HepG2 (cell line): ENCODE results near the gene NOPCHAP1. TPM values are rescaled to one million over a fixed set of nuclear protein-coding genes. Genes with fewer than 3 reads are reported as not detected.

Source experiments
- ATAC-seq: fragments of 200-7000 bp; cut with Tn5 transposase; 3 replicates; pipeline ENCODE4 v1.9.1; 2020; ENCODE audit warnings: mild to moderate bottlenecking, moderate library complexity
- BruUV-seq: library from RNA; stranded (reverse); fragments of 400-500 nt; replicated peaks from 2 replicates; lab custom pipeline; 2021; lab: Mats Ljungman, UMichigan
- CTCF ChIA-PET: fragments of 300-600 bp; formaldehyde crosslinking; extraction: SDS; loops from one replicate; lab custom pipeline; 2021; ENCODE audit warnings: low total read pairs, inconsistent platforms, low intra/inter-chr PET ratio; lab: Yijun Ruan, JAX
- POLR2A ChIA-PET: fragments of 350-600 bp; sonication (Branson Sonifier 250); formaldehyde crosslinking; loops from one replicate; lab custom pipeline; 2020; ENCODE audit warnings: antibody characterized with exemption, inconsistent platforms; lab: Yijun Ruan, JAX
- DNase-seq: peaks from one replicate; pipeline ENCODE4 v3.0.0-alpha.2; 2015; ENCODE audit warnings: low spot score
- FAIRE-seq: peaks from 3 replicates; lab custom pipeline; 2011; peaks lifted over from hg19 to GRCh38; lab: Jason Lieb, UNC
- H2AFZ ChIP-seq: one replicate; pipeline ENCODE4 v1.6.1; 2011; ENCODE audit warnings: low read length, inconsistent platforms
- H3K27ac ChIP-seq: fragments of 300-600 bp; 3 replicates; pipeline ENCODE4 v1.8.0; 2011; ENCODE audit warnings: mixed run types, mild to moderate bottlenecking, mixed read lengths, low read length, inconsistent platforms; ENCODE audit not compliant: insufficient read depth; ENCODE audit errors: extremely low read length
- H3K27me3 ChIP-seq, 2 experiments: fragments of 200-600 bp in 1 of 2; 2 replicates in 1 of 2; 3 replicates in 1 of 2; pipeline versions ENCODE4 v1.6.0 to v1.8.0; 2011; ENCODE audit warnings: low read length in 2 of 2, mild to moderate bottlenecking in 2 of 2, moderate library complexity in 2 of 2, inconsistent platforms in 1 of 2; ENCODE audit not compliant: insufficient read depth in 2 of 2, control insufficient read depth in 1 of 2
- H3K36me3 ChIP-seq, 2 experiments: fragments of 200-600 bp in 1 of 2; replicated peaks in 1 of 2; 2 replicates in 1 of 2; 3 replicates in 1 of 2; pipeline versions ENCODE4 v1.5.1 to v1.8.0; 2011; ENCODE audit warnings: low read length in 2 of 2, inconsistent platforms in 1 of 2; ENCODE audit not compliant: insufficient read depth in 2 of 2, control insufficient read depth in 1 of 2
- H3K4me1 ChIP-seq: 2 replicates; pipeline ENCODE4 v1.5.1; 2012; ENCODE audit warnings: low read length, inconsistent platforms; ENCODE audit not compliant: insufficient read depth
- H3K4me2 ChIP-seq: 2 replicates; pipeline ENCODE4 v1.6.0; 2011; ENCODE audit warnings: low read depth, low read length, inconsistent platforms
- H3K4me3 ChIP-seq, 3 experiments: fragments of 200-600 bp in 1 of 3; sonication (generic), shearing (Covaris generic) in 1 of 3; replicated peaks in 1 of 3; 2 replicates each; pipeline ENCODE4 v1.5.1; 2011 to 2016; ENCODE audit warnings: low read length in 3 of 3, inconsistent platforms in 2 of 3, low read depth in 2 of 3, mild to moderate bottlenecking in 2 of 3, control low read depth in 1 of 3, mixed read lengths in 1 of 3; ENCODE audit not compliant: insufficient read depth in 1 of 3
- H3K79me2 ChIP-seq: one replicate; pipeline ENCODE4 v1.6.1; 2011; ENCODE audit warnings: low read length, inconsistent platforms; ENCODE audit not compliant: insufficient read depth
- H3K9ac ChIP-seq: 2 replicates; pipeline ENCODE4 v1.6.0; 2011; ENCODE audit warnings: mild to moderate bottlenecking, low read depth, low read length, inconsistent platforms; ENCODE audit not compliant: insufficient read depth
- H3K9me3 ChIP-seq: 2 replicates; pipeline ENCODE4 v1.5.1; 2012; ENCODE audit warnings: mild to moderate bottlenecking, low read length
- H4K20me1 ChIP-seq: 2 replicates; pipeline ENCODE4 v1.6.0; 2011; ENCODE audit warnings: inconsistent platforms, mild to moderate bottlenecking, low read length, moderate library complexity; ENCODE audit not compliant: insufficient read depth
- FOXP4 ChIP-seq: sonication (generic); formaldehyde crosslinking; IDR thresholded peaks from 2 replicates; pipeline ENCODE4 v1.4.0; 2020; ENCODE audit warnings: missing genetic modification reagents
- KDM6A ChIP-seq: IDR thresholded peaks from 2 replicates; pipeline ENCODE4 v1.6.1; 2016; ENCODE audit warnings: low read depth
- MLX ChIP-seq: IDR thresholded peaks from 2 replicates; pipeline ENCODE4 v1.6.1; 2016
- MXI1 ChIP-seq: IDR thresholded peaks from 3 replicates; pipeline ENCODE4 v1.6.1; 2012; ENCODE audit warnings: low read depth, low read length, inconsistent platforms, borderline replicate concordance
- NFIB ChIP-seq: sonication (generic); formaldehyde crosslinking; IDR thresholded peaks from 2 replicates; pipeline ENCODE4 v1.9.0; 2021; ENCODE audit warnings: missing genetic modification reagents, mild to moderate bottlenecking, borderline replicate concordance
- PATZ1 ChIP-seq: sonication (generic); formaldehyde crosslinking; IDR thresholded peaks from 2 replicates; pipeline ENCODE4 v1.4.0; 2020; ENCODE audit warnings: missing genetic modification reagents
- ZBED4 ChIP-seq: sonication (generic); formaldehyde crosslinking; IDR thresholded peaks from 2 replicates; pipeline ENCODE4 v1.4.0; 2020; ENCODE audit warnings: missing genetic modification reagents, borderline replicate concordance
- ZNF143 ChIP-seq: sonication (generic); formaldehyde crosslinking; IDR thresholded peaks from 2 replicates; pipeline ENCODE4 v1.4.0; 2020; ENCODE audit warnings: missing genetic modification reagents
- ZNF33A ChIP-seq: sonication (generic); formaldehyde crosslinking; IDR thresholded peaks from 2 replicates; pipeline ENCODE4 v1.5.1; 2020; ENCODE audit warnings: missing genetic modification reagents, mild to moderate bottlenecking, moderate library complexity, borderline replicate concordance
- ZNF354B ChIP-seq: sonication (generic); formaldehyde crosslinking; IDR thresholded peaks from 2 replicates; pipeline ENCODE4 v1.8.0; 2022; ENCODE audit warnings: mild to moderate bottlenecking, missing genetic modification reagents
- ZNF362 ChIP-seq: sonication (generic); formaldehyde crosslinking; IDR thresholded peaks from 2 replicates; pipeline ENCODE4 v1.4.0; 2020; ENCODE audit warnings: missing genetic modification reagents, mild to moderate bottlenecking, borderline replicate concordance
- ZNF615 ChIP-seq: sonication (generic); formaldehyde crosslinking; IDR thresholded peaks from 2 replicates; pipeline ENCODE4 v1.5.0; 2020; ENCODE audit warnings: mild to moderate bottlenecking, missing genetic modification reagents, borderline replicate concordance
- ZNF672 ChIP-seq: sonication (generic); formaldehyde crosslinking; IDR thresholded peaks from 2 replicates; pipeline ENCODE4 v1.8.1; 2022; ENCODE audit warnings: missing genetic modification reagents
- ZNF761 ChIP-seq: sonication (generic); formaldehyde crosslinking; conservative IDR thresholded peaks from 2 replicates; pipeline ENCODE4 v1.4.0; 2020; ENCODE audit warnings: mild to moderate bottlenecking, missing genetic modification reagents
- ZSCAN31 ChIP-seq: sonication (generic); formaldehyde crosslinking; IDR thresholded peaks from 2 replicates; pipeline ENCODE4 v1.5.0; 2020; ENCODE audit warnings: low read depth, mild to moderate bottlenecking, missing genetic modification reagents
- WGBS: methylation state at CpG from one replicate; pipeline ENCODE4 v1.1.6; 2017; ENCODE audit warnings: low lambda C conversion rate; 5-methylcytosine and 5-hydroxymethylcytosine counted together
- in situ Hi-C: cut with HindIII; loops from 2 replicates; pipeline ENCODE4 v1.10.0; 2017; ENCODE audit warnings: low pct_unique_long_range_greater_than_20kb; ENCODE audit not compliant: extremely low pct_ligation_motif_present
- intact Hi-C: fragments of 100-400 bp; cut with micrococcal nuclease; formaldehyde crosslinking; loops from one replicate; pipeline ENCODE4 v1.10.0; 2022; ENCODE audit not compliant: unreplicated experiment
- polyA plus RNA-seq, 8 experiments: library from polyadenylated mRNA; depleted of rRNA in 3 of 8; stranded (reverse) in 7 of 8; unstranded in 1 of 8; fragments of >200 nt; fragmentation: Illumina TruSeq in 4 of 8; extraction: Trizol in 4 of 8; gene quantifications; 2 replicates each; pipeline versions ENCODE4 v1.2.1 to v1.2.3, GENCODE V29; 2011 to 2016; ENCODE audit warnings: low read depth in 4 of 8, missing spikeins in 1 of 8, mixed read lengths in 1 of 8; ENCODE audit not compliant: insufficient read depth in 1 of 8
- total RNA-seq, 5 experiments: library from RNA; depleted of rRNA; stranded (reverse); fragments of >200 nt; fragmentation: Illumina TruSeq; extraction: Trizol; gene quantifications; 2 replicates each; pipeline ENCODE4 v1.2.3, GENCODE V29; 2016; ENCODE audit warnings: low read depth in 1 of 5

Gene NOPCHAP1
- total and polyA plus RNA-seq, 2 of the 13 experiments (the other 11 are each of a cell fraction or from before 2014, with no cell fraction given): 5.7 to 38.1 TPM

GRCh38 chr12:105013892-105014291 lies 27.8 kb downstream of the NOPCHAP1 start:
- Histone ChIP-seq H3K9me3 (no peaks in the 10 kb centered on the region), H3K4me2 (no peak overlapping the region), H3K4me1 (peaks cover 6% of the 10 kb centered on the region; the same call in 1 of the 2 replicates), H3K79me2 (no peaks in the 10 kb centered on the region), H3K36me3 (peaks cover 0 to 7% of the 10 kb centered on the region in 2 experiments; a peak in 2 of 5 replicates), H3K9ac (no peak overlapping the region), H4K20me1 (no peaks in the 10 kb centered on the region), H3K27ac (no peak overlapping the region), H3K27me3 (no peaks in the 10 kb centered on the region), H3K4me3 (no peak overlapping the region), H2AFZ (no peak overlapping the region)
- ATAC-seq: no peak
- ChIA-PET POLR2A (no interaction called here), CTCF (no interaction called here)
- FAIRE-seq: no peak
- intact Hi-C loops (no loop called here), in situ Hi-C loops (no loop called here)
- no TSS peak for BruUV-seq
- 95% methylated on average over 9 of the region's 9 CpGs for WGBS
- no peak for DNase-seq
- TF ChIP-seq ZNF143 (CRISPR knock-in tag) (no peak), ZBED4 (CRISPR knock-in tag) (no peak), MXI1 (no peak), NFIB (CRISPR knock-in tag) (no peak), PATZ1 (no peak), ZNF672 (CRISPR knock-in tag) (no peak), ZNF362 (CRISPR knock-in tag) (no peak), ZNF615 (CRISPR knock-in tag) (no peak), ZNF354B (CRISPR knock-in tag) (no peak), ZNF33A (CRISPR knock-in tag) (no peak), FOXP4 (CRISPR knock-in tag) (no peak), ZSCAN31 (CRISPR knock-in tag) (no peak), MLX (CRISPR knock-in tag) (no peak), ZNF761 (CRISPR knock-in tag) (no peak), KDM6A (CRISPR knock-in tag) (no peak)
